ENCODE data around the gene LANCL1.

DNA sequence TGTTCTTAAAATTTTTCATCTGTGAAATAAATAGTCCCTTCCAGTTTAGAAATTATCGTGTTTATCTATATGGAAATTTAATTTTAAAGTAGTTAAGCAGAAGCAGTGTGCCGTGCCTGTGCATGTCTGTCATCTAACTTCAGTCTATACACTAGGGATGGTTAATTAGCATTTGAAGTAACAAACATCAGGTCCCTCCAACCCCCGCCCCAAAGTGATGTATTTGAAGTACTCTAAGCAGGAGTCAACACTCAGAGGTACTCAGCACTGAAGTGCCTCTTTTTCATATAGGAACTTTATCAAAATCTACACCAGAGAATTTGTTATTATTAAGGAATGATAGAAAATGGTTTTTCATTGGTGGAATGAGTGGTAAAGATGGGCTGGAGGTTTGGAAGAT, 33.0 kb downstream of the LANCL1 start:
- TF ChIP-seq, protein P1, sequence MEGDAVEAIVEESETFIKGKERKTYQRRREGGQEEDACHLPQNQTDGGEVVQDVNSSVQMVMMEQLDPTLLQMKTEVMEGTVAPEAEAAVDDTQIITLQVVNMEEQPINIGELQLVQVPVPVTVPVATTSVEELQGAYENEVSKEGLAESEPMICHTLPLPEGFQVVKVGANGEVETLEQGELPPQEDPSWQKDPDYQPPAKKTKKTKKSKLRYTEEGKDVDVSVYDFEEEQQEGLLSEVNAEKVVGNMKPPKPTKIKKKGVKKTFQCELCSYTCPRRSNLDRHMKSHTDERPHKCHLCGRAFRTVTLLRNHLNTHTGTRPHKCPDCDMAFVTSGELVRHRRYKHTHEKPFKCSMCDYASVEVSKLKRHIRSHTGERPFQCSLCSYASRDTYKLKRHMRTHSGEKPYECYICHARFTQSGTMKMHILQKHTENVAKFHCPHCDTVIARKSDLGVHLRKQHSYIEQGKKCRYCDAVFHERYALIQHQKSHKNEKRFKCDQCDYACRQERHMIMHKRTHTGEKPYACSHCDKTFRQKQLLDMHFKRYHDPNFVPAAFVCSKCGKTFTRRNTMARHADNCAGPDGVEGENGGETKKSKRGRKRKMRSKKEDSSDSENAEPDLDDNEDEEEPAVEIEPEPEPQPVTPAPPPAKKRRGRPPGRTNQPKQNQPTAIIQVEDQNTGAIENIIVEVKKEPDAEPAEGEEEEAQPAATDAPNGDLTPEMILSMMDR (IDR thresholded peaks at IDR 0.05 in 2 of 3, conservative IDR thresholded peaks at IDR 0.05 in 1 of 3; ENCODE audit: borderline replicate concordance in 1 of 3, insufficient read depth in 1 of 3, low read depth in 2 of 3, low read length in 2 of 3), result no peak
- TF ChIP-seq POLR2AphosphoS5 (IDR thresholded peaks at IDR 0.05; ENCODE audit: low read depth, low read length) (no peak), ZNF274 (IDR thresholded peaks at IDR 0.05; ENCODE audit: low read depth, low read length) (no peak), YY1 (IDR thresholded peaks at IDR 0.05; ENCODE audit: extremely low read depth, insufficient replicate concordance, low read depth, low read length) (no peak), SRF (IDR thresholded peaks at IDR 0.05; ENCODE audit: low read depth) (no peak)
